ENCODE results near the gene CACNG7. TPM values are rescaled to one million over a fixed set of nuclear protein-coding genes. Genes with fewer than 3 reads are reported as not detected.

The CACNG7 gene
- total and polyA plus RNA-seq, 8 donors = 0.05 TPM; not detected in 7

DNA sequence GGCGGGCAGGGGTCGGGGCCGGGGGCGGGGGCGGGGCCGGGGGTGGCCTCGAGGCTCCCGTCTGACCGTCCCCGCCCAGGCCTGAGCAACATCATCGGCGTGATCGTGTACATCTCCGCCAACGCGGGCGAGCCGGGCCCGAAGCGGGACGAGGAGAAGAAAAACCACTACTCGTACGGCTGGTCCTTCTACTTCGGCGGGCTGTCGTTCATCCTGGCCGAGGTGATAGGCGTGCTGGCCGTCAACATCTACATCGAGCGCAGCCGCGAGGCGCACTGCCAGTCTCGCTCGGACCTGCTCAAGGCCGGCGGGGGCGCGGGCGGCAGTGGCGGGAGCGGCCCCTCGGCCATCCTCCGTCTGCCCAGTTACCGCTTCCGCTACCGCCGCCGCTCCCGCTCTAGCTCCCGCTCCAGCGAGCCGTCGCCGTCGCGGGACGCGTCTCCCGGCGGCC is 72.9 kb downstream of the CACNG7 start:
- Histone ChIP-seq H3K36me3 (no peaks in the 10 kb centered on the region), H3K4me1 (peaks cover 11 to 52% (median 32%) of the 10 kb centered on the region in 4 donors), H3K27me3 (peaks cover 21 to 94% (median 64%) of the 10 kb centered on the region in 3 donors), H3K27ac (peak overlapping the region in 3 of 5 donors; percentile 14 to 38 (median 26)), H3K4me3 (peak overlapping the region; percentile 16 to 37 (median 30)), H3K9me3 (peaks cover 0 to 7% (median 1%) of the 10 kb centered on the region in 4 donors)
- DNase-seq = peak in 1 of 2 donors; percentile 75
- WGBS, 5 donors = 3 to 6% (median 4%) methylated on average over 30 to 62 of the region's 62 CpGs; no CpG with 5 or more reads in 1 of the 5 donors
- intact Hi-C loops (cut with DNase I; ENCODE audit: low total_unique reads) = no loop called here
- TF ChIP-seq EP300 (IDR thresholded peaks at IDR 0.05) = no peak
- TF ChIP-seq POLR2A (IDR thresholded peaks at IDR 0.05) = no peak
- TF ChIP-seq POLR2AphosphoS5 (IDR thresholded peaks at IDR 0.05) = no peak
- TF ChIP-seq, protein P1, sequence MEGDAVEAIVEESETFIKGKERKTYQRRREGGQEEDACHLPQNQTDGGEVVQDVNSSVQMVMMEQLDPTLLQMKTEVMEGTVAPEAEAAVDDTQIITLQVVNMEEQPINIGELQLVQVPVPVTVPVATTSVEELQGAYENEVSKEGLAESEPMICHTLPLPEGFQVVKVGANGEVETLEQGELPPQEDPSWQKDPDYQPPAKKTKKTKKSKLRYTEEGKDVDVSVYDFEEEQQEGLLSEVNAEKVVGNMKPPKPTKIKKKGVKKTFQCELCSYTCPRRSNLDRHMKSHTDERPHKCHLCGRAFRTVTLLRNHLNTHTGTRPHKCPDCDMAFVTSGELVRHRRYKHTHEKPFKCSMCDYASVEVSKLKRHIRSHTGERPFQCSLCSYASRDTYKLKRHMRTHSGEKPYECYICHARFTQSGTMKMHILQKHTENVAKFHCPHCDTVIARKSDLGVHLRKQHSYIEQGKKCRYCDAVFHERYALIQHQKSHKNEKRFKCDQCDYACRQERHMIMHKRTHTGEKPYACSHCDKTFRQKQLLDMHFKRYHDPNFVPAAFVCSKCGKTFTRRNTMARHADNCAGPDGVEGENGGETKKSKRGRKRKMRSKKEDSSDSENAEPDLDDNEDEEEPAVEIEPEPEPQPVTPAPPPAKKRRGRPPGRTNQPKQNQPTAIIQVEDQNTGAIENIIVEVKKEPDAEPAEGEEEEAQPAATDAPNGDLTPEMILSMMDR (IDR thresholded peaks at IDR 0.05) = no peak

- H3K9me3 ChIP-seq = peaks cover 0 to 7% (median 1%) of the 10 kb centered on the region in 4 donors
- intact Hi-C loops (cut with DNase I; ENCODE audit: low total_unique reads) = no loop called here
- TF ChIP-seq EP300 (IDR thresholded peaks at IDR 0.05) (no peak), POLR2A (IDR thresholded peaks at IDR 0.05) (no peak), POLR2AphosphoS5 (IDR thresholded peaks at IDR 0.05) (no peak)
- TF ChIP-seq, protein P1 (IDR thresholded peaks at IDR 0.05) = no peak
- 0 to 3% (median 1%) methylated on average over 13 to 59 of the region's 61 CpGs; no CpG with 5 or more reads in 1 of the 5 donors for WGBS, 5 donors
- H3K4me1 ChIP-seq = peaks cover 11 to 51% (median 32%) of the 10 kb centered on the region in 4 donors
- peak; percentile 59 to 77 for DNase-seq
- H3K4me3 ChIP-seq = peak overlapping the region; percentile 19 to 33 (median 27)
- peaks cover 21 to 88% (median 61%) of the 10 kb centered on the region in 3 donors for H3K27me3 ChIP-seq
- H3K27ac ChIP-seq = no peak overlapping the region
- no peaks in the 10 kb centered on the region for H3K36me3 ChIP-seq
Observed at GRCh38 chr19:53982611-53983010, 73.5 kb downstream of the CACNG7 start.

GRCh38 chr19:53983457-53984289 is 74.6 kb downstream of the CACNG7 start:
- Histone ChIP-seq H3K9me3 (peaks cover 0 to 3% (median 0%) of the 10 kb centered on the region in 4 donors), H3K4me1 (peaks cover 6 to 41% (median 27%) of the 10 kb centered on the region in 4 donors), H3K27ac (no peak overlapping the region), H3K36me3 (no peaks in the 10 kb centered on the region), H3K27me3 (peaks cover 14 to 86% (median 52%) of the 10 kb centered on the region in 3 donors), H3K4me3 (no peak overlapping the region)
- DNase-seq = no peak
- no peak for TF ChIP-seq EP300 (IDR thresholded peaks at IDR 0.05)
- TF ChIP-seq, protein P1 (IDR thresholded peaks at IDR 0.05) = no peak
- TF ChIP-seq POLR2AphosphoS5 (IDR thresholded peaks at IDR 0.05) = no peak
- TF ChIP-seq POLR2A (IDR thresholded peaks at IDR 0.05) = no peak
- intact Hi-C loops (cut with DNase I; ENCODE audit: low total_unique reads) = no loop called here
- 79 to 83% (median 82%) methylated on average over 24 of the region's 24 CpGs for WGBS, 5 donors

DNA sequence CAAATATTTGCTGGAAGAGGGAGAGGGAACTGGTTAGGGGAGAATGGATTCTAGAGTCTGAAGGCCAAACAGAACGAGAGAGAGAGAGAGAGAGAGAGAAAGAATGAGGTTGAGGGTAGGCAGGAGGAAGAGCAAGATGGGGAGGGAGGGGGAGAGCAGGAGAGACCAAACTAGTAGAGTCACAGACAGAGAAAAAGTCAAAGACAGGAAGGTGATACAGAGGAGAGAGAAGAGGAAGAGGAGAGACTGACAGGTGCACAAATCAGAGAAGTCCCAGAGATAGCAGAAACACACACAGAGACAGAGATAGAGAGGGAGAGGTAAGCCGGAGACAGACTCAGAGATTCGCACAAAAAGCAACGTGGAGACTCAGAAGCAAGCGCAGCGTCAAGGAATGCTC is 76.8 kb downstream of the CACNG7 start:
- Histone ChIP-seq H3K36me3 (no peaks in the 10 kb centered on the region), H3K27ac (no peak overlapping the region), H3K9me3 (peaks cover 0 to under 1% (median 0%) of the 10 kb centered on the region in 4 donors), H3K27me3 (peaks cover 12 to 81% (median 31%) of the 10 kb centered on the region in 3 donors), H3K4me1 (peaks cover 0 to 21% (median 13%) of the 10 kb centered on the region in 4 donors), H3K4me3 (no peak overlapping the region)
- TF ChIP-seq, protein P1 (IDR thresholded peaks at IDR 0.05) = no peak
- TF ChIP-seq EP300 (IDR thresholded peaks at IDR 0.05) (no peak), POLR2A (IDR thresholded peaks at IDR 0.05) (no peak)
- DNase-seq = no peak
- 63 to 71% (median 65%) methylated on average over 6 of the region's 6 CpGs for WGBS, 5 donors
- intact Hi-C loops (cut with DNase I; ENCODE audit: low total_unique reads) = no loop called here
